Measurements from ENCODE around the gene PEPD.

GRCh38 chr19:33389421-33390100 lies 132.0 kb downstream of the PEPD start:
- TF ChIP-seq CTCF (IDR thresholded peaks at IDR 0.05) (no peak), POLR2AphosphoS5 (IDR thresholded peaks at IDR 0.05) (no peak), POLR2A (IDR thresholded peaks at IDR 0.05) (no peak)
